GM21367 (cell line): ENCODE results near the gene UNC119.

Source experiments
- ATAC-seq: cut with Tn5 transposase; IDR thresholded peaks from one replicate; pipeline ENCODE4 v1.9.1; 2021; ENCODE audit not compliant: unreplicated experiment

The UNC119 gene

DNA sequence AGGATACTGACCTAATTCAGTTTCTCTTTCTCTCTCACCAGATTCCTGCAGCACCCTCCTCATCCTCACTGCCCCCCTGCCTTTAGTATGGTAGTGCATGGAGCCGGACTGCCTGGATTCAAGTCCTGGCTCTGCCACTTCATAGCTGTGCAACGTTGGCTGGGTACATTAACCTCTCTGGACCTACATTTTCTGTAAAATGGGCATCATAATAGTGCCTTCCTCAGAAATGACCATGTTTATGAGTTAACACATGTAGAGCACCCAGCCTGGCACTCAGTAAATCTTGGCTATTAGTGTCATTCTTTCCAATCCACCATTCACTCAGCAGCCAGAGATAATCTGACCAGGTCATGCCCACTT lies 7.3 kb downstream of the UNC119 start:
- no peak for ATAC-seq

DNA sequence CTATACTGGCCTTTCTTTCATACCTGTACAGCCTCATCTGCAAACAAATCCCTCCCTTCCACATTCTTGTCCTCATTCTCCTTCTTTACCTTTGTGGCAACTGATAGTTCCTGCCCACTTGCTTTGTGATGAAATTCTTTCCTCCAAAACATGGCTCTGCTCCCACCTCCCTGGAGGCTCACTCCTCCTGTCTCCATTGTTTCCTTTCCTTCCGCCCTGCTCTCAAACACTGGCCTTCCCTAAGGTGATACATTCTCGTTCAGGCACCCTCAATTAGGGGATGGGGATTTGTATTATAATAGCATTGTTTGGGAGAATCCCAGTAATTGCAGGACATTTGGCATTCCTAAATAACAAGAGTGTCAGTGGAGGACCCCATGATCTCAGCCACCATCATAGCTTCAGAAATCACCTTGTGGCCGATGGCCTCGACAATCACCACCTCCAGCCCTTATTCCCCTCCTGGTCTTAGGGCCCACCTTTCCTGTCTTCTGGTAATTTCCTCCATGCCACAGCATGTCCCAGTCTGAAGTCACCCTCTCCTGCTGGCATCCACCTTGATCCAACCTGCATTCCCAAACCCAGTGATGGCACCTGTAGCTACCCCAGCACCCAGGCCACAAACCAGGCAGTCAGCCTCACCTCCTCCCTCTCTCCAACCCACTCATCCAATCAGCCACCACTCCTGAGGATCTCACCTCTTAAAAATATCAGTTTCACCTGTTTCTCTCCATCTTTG lies 7.9 kb downstream of the UNC119 start:
- ATAC-seq = no peak

DNA sequence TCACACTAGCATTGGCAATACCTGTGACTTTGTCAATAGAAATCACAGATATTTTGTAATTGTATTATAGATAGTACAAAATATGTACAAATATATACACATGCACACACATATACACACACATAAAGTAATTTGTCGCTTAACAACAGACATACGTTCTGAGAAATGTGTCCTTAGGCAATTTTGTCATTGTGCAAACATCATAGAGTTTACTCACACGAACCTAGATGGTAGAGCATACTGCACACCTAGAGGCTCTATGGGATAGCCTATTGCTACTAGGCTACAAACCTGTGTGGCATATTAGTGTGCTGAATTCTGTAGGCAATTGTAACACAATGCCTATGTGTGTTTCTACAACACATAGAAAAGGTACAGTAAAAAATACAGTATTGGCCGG lies 11.0 kb downstream of the UNC119 start:
- no peak for ATAC-seq

DNA sequence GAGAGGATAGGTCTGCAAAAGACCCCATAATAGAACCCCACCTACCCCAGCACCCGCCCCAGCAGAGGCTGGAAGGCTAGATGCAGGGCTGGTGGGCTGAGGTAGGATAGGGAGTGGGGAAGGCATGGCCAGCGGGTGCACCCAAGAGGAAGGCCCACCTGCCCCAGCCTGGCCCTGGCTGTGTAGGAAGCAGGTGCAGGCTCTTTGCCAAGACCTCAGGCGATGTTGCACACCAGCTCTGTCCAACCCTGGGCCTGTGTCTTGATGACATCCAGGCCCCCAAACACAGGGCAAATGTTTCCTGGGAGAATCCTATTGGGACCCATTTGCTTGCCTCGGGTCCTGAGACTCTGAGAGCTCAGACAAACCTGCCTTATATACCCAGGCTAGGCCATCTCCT lies 12.2 kb downstream of the UNC119 start:
- ATAC-seq = no peak

DNA sequence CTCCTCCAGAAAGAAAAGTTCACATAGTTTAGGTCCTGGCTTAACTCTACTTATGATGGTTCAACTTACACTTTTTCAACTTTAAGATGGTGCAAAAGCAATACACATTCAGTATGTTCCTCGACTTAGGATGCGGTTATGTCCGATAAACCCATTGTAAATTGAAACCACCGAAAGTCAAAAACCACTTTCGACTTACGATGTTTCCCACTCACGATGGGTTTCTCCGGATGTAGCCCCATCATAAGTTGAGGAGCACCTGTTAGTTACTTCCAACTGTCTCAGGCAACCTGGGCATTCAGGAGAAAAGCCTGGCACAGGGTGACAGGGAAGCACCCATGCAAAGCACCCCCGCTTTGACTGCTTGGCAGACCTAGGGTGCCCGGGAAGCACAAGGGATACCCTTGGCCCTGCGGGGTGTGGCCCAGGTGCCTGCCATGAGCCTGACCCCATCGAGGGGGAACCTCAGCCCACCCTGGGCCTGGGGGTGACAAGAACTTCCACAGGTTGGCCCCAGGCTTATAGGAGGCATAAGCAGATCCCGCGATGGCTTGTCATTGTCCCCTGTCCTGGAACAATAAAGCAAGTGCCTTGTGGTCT lies 14.0 kb downstream of the UNC119 start:
- no peak for ATAC-seq

DNA sequence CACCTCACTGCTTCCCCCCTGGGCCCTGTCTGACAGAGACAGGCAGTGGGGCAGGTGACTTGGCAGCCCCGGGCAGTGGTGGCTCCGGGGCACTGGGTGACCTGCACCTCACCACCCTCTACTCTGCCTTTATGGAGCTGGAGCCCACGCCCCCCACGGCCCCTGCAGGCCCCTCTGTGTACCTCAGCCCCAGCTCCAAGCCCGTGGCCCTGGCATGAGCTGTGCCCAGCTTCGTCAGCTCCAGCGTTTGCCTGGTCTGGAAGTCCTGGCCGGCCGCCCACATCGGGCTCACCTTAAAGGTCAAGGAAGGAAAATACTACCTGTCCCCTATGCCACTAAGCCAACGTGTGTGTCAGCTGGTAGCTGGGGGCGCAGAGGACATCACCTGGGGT lies 15.2 kb downstream of the UNC119 start:
- no peak for ATAC-seq

DNA sequence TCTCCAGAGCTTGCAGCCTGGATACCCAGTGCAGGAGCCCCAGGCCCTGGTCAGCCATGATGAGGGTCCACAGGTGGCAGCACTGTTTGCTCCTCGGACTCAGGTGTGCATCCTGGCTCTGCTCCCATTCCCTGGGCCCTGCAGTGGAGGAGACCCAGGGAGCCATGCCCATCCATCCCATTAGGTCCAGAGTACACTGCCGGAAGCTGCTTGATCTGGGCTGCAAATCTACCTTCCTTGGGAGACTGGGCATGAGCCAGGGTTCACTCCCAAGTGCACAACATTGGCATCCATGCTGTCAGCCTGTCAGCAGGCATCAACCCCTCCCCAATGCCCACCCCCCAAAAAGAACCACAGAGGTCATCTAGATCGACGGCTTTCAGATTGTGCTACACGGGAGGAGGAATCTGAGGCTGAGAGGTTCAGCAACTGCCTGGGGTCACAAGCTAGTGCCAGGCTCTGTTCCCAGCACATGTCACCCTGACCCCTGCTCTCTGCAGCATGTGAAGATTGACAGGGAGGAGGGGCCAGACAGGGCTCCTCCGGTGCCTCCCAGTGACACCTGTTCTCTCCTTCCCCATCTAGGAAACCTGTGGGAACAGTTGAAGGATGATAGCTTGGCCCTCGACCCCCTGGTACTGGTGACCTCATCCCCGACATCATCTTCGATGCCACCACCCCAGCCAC lies 15.7 kb downstream of the UNC119 start:
- no peak for ATAC-seq

DNA sequence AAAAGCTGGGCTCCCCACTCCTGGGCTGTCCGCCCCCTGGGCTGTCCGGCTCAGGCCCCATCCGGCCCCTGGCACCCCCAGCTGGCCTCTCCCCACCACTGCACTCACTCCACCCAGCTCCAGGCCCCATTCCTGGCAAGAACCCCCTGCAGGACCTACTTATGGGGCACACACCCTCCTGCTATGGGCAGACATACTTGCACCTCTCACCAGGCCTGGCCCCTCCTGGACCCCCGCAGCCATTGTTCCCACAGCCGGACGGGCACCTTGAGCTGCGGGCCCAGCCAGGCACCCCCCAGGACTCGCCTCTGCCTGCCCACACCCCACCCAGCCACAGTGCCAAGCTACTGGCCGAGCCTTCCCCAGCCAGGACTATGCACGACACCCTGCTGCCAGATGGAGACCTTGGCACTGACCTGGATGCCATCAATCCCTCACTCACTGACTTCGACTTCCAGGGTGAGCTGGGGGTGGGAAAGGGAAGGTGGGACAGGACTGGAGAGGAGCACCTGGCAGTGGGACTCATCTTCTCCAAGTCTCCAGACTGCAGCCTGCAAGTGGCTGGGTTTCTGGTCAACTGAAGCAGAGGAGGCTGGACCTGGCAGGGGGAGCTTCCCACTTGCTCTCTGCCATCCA lies 17.6 kb downstream of the UNC119 start:
- no peak for ATAC-seq

DNA sequence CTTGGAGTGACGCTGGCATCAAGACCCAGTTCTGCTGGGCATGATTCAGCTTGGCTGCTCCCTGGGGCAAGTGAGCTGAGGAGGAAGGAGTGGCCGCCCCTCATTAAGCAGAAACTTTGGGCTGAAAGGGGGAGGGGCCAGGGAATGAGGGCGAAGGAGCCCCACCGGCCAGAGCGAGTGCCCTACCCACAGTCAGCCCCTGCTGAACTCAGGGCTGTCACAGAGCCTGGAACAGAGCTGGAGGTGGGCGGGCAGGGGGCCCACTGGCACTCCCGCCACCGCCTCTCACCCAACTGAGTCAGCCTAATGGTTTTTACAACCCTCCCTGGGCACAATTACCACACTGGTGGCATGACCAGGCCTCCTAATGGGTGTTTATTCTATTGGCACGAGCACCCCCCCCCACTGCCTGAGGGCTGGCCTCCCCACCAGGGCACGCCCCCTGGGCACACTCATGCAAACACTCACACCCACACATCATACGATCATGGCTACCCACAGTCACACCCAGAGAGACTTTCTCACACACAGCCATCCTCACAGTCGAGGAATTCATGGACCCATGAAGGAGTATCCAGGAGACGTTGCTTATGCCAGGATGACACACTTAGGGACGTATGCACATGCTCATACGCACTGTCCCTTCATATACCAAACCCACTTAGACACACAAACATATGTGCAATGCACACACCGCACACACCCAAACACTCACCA lies 19.2 kb downstream of the UNC119 start:
- no peak for ATAC-seq

DNA sequence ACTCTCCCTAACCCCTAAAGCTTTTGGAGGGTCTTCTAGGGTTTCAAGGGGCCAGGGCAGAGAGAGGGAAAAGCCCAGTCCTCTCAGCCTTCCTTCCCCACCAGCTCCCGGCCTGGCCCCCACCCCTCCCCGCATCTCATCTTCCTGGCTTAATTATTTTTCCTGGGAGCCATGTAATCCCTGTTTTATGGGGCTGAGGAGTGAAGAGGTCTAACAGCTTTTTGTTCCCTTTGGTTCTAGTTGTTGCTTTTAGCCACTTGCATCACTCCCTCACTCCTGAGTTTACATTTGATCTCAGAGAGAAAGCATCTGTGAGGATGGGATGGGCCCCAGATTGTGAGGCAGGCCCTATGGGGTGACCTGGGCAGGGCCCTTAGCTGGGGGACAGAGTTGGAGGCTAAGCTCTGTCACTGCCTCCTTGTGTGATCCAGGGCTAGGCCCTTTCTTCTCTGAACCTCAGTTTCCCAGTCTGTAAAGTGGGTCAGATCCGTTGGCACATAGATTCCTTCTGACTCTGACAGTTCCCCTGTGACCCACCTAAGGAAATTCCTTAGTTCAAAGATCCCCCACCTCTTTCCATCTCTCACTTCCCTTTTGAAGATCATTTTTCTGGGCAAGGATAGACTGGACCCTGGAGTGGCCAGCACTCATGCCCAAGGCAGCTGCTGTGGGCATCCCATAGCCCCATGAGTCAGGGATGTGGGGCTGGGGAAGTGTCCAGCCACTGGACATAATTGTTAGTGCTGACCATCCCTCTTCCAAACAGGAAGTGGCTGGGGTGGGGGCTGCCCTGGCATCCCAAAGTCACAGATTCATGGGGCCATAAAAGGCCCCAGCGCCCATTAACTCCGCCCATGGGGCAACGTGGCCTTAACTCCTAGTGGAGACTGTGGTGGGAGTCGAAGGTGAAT lies 20.1 kb downstream of the UNC119 start:
- ATAC-seq = no peak

DNA sequence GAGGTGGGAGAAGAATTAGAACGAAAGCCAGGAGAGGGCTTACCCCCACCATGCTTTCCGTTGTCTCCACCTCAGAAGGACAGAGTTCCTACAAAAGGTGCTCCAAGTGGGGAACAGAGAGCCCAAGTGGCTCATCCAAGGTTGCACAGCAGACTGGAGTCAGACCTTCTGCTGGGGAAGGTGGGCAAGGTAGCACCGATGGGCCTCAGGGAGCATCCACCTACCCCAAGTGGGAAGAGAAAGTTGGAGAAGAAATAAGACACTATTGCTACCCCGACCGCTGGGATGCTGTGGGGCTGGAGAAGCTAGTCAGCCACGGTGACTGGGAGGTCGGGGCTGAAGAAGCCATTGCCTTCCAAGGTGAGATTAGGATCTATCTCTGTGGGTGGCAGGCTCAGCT lies 21.5 kb downstream of the UNC119 start:
- ATAC-seq = no peak

DNA sequence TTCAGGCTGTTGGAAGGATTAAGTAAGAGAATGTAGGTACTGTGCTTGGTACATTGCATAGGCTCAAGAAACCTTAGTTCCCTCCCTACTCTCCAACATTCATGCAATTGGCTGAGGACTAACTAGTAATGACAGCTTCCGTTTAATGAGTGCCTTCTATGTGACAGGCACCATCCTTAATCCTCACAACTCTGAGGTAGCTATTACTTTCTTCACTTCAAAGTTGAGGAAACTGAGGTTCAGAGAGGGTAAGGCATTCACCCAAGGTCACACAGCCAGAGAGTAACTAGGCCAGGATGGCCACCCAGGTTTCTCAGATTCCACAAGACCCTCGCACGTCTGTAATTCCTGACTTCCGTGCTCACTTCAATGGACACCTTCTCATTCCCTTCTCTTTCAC lies 22.2 kb downstream of the UNC119 start:
- ATAC-seq = no peak

DNA sequence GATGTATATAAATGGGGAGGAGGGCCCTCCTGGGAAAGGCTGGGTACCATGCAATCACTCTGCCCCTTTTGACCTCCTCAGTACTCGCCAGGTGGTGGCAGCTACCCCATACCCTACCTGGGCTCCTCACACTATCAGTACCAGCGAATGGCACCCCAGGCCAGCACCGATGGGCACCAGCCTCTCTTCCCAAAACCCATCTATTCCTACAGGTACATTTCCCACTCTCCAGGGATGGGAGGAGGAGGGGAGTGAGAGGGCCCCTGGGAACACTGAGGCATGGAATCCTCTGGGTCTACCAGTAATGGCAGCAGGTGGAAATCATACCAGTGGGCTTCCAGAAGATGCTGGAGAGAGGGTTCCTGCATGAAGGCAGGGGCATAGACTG lies 23.4 kb downstream of the UNC119 start:
- ATAC-seq = no peak

DNA sequence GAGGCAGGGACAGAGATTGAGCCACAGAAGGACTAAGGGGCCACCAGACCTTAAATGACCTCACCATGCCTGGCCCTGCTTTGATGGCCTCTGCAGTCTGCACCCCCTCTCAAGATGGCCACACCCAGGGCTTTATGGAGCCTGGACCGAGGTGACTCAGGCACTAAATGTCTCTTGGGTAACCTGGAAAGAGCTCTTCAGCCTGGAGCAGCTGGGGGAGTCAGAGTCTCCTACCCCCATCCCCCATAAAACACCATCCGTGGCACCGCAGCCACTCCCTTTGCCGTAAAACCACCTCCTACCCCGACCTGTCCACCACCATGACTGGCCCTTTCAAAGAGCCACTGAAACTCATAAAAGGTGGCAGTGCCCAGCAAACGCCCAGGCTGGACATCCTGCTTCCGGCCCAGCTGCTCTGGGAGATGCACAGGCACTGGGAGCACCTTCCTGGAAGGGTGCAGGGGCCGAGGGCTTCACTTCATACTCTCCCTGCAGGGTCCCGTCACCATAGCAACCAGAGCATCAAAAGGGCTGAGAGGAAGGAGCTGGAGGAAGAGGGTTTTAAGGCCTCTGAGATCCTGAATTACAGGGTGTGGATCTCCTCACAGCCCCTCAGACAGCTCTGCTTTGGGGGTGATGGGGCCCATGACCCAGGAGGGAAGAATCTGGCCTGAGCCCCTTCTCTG lies 24.0 kb downstream of the UNC119 start:
- no peak for ATAC-seq

DNA sequence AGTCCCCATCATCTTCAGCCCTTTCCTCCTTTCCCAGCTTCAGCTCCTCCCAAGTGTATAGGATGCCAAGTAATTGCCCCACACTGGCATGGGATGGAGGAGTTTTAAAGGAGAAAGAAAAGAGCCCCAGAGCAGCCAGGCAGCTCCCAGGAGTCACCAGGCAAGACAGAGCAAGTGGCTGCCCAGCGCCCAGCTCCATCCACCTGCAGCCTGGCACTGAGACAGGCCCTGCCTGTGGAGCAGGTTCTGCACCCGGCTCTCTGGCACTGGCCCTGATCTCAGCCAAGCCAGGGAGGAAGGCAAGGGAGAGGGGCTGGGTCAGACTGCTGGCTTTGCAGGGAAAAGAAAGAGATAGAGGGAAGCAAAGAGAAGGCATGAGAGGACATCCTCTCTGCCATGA lies 24.6 kb downstream of the UNC119 start:
- ATAC-seq = no peak

DNA sequence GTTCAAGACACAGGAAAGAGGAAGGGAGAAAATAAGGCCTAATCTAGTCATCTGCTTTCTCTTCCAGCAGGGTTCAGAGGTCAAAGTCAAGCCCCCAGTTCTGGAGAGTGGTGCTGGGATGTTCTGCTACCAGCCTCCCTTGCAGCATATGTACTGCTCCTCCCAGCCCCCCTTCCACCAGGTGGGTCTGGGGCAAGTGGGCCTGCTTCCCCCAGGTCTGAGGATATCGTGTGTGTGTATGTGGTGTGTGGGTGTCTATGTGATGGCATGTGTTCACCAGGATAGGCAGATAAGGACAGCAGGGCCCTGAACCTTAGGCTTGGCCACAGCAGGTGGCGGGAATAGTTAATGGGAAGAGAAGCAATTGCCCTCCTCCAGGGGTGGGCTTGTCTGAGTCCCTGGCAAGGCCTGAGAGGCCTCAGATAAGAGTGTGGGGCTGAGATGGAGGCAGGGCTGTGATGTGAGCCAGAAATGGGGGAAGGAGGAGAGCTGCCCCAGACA lies 25.2 kb downstream of the UNC119 start:
- ATAC-seq = no peak

DNA sequence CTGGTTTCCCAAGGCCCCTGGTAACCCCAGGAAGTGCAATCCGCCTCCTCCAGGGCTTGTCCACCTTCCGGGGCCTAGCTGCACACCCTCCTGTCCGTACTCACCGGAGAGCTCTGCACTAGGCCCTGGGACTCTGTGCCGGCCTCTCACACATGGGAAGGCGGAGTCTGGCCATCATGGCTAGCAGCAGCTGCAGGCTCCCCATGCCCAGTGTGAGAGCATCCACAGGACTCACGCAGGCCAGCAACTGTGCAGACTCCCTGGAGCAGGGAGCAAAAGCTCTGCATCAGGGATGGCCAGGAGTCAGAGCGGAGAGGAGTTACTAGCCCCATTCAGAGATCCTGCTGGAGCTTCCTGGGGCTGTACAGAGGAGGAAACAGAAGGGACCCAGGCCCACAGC lies 26.0 kb downstream of the UNC119 start:
- ATAC-seq = no peak

DNA sequence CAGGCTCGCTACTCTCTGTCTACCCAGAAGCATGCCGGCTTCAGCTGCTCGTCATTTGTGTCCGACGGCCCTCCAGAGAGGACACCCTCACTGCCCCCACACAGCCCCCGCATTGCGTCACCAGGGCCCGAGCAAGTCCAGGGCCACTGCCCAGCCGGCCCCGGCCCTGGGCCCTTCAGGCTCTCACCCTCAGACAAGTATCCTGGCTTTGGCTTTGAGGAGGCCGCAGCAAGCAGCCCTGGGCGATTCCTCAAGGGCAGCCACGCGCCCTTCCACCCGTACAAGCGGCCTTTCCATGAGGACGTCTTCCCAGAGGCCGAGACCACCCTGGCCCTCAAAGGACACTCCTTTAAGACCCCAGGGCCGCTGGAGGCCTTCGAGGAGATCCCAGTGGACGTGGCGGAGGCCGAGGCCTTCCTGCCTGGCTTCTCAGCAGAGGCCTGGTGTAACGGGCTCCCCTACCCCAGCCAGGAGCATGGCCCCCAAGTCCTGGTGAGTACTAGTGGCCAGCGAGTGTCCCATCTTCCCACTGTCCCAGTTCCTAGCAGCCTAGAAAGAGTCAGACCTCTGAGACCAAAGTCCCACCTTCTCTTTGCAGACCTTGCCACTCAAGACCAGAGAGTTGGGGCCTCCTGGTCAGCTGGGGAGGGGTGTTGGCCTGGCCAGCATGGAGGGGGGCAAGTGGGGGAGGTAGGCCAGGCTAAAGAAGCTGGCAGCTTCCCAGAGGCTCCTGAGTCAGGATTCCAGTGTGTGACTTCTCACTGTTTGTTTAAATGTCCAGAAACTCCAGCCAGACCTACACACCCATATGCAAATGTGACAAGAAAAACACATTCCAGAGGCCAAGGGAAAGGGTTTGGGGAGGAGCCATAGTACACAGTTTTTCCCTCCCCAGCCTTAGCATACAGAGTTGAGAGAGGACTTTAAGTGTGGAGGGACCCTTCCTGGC lies 27.7 kb downstream of the UNC119 start:
- ATAC-seq = no peak

DNA sequence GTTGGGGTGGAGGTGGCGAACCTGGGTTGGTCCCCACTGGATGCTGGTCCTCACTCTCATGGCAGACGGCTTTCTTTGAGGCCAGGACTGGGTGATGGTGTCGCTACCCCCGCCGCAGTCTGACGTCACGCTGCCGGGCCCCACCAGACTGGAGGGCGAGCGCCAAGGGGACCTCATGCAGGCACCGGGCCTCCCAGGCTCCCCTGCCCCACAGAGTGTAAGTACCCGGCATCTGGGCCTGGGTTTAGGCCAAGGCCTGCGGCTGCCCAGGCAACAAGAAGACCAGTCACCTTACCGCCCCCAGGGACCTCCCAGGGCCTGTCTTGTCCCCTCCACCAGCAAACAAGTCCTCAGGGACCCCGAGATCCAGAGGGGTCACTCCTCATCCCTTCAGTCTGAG lies 28.5 kb downstream of the UNC119 start:
- ATAC-seq = no peak
